H9 (cell line): Measurements from ENCODE around the gene NTSR2. TPM values are rescaled to one million over a fixed set of nuclear protein-coding genes. Genes with fewer than 3 reads are reported as not detected.

Source experiments
- DNase-seq: peaks from one replicate; pipeline ENCODE4 v3.0.0-alpha.2; 2017
- H2AFZ ChIP-seq: one replicate; pipeline ENCODE4 v1.6.1; 2013; ENCODE audit warnings: mild to moderate bottlenecking, low read length, control low read depth, moderate library complexity
- H2AK5ac ChIP-seq: 2 replicates; pipeline ENCODE4 v1.6.1; 2013; ENCODE audit warnings: low read length, control low read depth, mixed read lengths; ENCODE audit not compliant: insufficient read length
- H2BK120ac ChIP-seq: one replicate; pipeline ENCODE4 v1.6.1; 2013; ENCODE audit warnings: low read depth, mild to moderate bottlenecking, low read length, control low read depth, inconsistent platforms; ENCODE audit not compliant: poor library complexity, severe bottlenecking
- H2BK12ac ChIP-seq: 2 replicates; pipeline ENCODE4 v1.6.1; 2013; ENCODE audit warnings: low read length, control low read depth, mixed read lengths, low read depth; ENCODE audit not compliant: insufficient read length
- H2BK15ac ChIP-seq: 2 replicates; pipeline ENCODE4 v1.6.1; 2013; ENCODE audit warnings: low read depth, low read length, control low read depth
- H2BK20ac ChIP-seq: one replicate; pipeline ENCODE4 v1.6.1; 2013; ENCODE audit warnings: low read depth, mild to moderate bottlenecking, low read length, control low read depth, inconsistent platforms; ENCODE audit not compliant: poor library complexity, severe bottlenecking
- H2BK5ac ChIP-seq: 2 replicates; pipeline ENCODE4 v1.6.1; 2013; ENCODE audit warnings: low read length, control low read depth, mixed read lengths; ENCODE audit not compliant: insufficient read length
- H3K14ac ChIP-seq: 2 replicates; pipeline ENCODE4 v1.6.1; 2013; ENCODE audit warnings: low read length, control low read depth; ENCODE audit not compliant: insufficient read depth
- H3K18ac ChIP-seq: 2 replicates; pipeline ENCODE4 v1.6.1; 2013; ENCODE audit warnings: low read depth, mild to moderate bottlenecking, mixed read lengths, low read length, control low read depth; ENCODE audit not compliant: insufficient read length
- H3K23ac ChIP-seq: 2 replicates; pipeline ENCODE4 v1.6.1; 2013; ENCODE audit warnings: low read length, control low read depth, mixed read lengths, low read depth; ENCODE audit not compliant: insufficient read length
- H3K23me2 ChIP-seq: 2 replicates; pipeline ENCODE4 v1.6.1; 2013; ENCODE audit warnings: low read depth, mild to moderate bottlenecking, mixed read lengths, low read length, control low read depth; ENCODE audit not compliant: insufficient read length, poor library complexity, severe bottlenecking
- H3K27ac ChIP-seq: 2 replicates; pipeline ENCODE4 v1.5.1; 2013; ENCODE audit warnings: low read length, control low read depth, mixed read lengths, low read depth; ENCODE audit not compliant: insufficient read length
- H3K27me3 ChIP-seq: 2 replicates; pipeline ENCODE4 v1.6.1; 2013; ENCODE audit warnings: low read length, control low read depth, inconsistent platforms; ENCODE audit not compliant: insufficient read depth
- H3K4ac ChIP-seq: 2 replicates; pipeline ENCODE4 v1.6.1; 2013; ENCODE audit warnings: low read depth, mild to moderate bottlenecking, control low read depth, inconsistent platforms, low read length, moderate library complexity
- H3K4me1 ChIP-seq: 2 replicates; pipeline ENCODE4 v1.6.1; 2013; ENCODE audit warnings: low read length, control low read depth, inconsistent platforms; ENCODE audit not compliant: insufficient read depth
- H3K4me2 ChIP-seq: 2 replicates; pipeline ENCODE4 v1.6.1; 2013; ENCODE audit warnings: low read length, control low read depth, mixed read lengths; ENCODE audit not compliant: insufficient read length, insufficient read depth
- H3K56ac ChIP-seq: 2 replicates; pipeline ENCODE4 v1.6.1; 2013; ENCODE audit warnings: low read depth, mild to moderate bottlenecking, mixed read lengths, low read length, control low read depth; ENCODE audit not compliant: insufficient read length
- H3K79me1 ChIP-seq: 2 replicates; pipeline ENCODE4 v1.6.1; 2013; ENCODE audit warnings: low read depth, mild to moderate bottlenecking, moderate library complexity, low read length, control low read depth, inconsistent platforms; ENCODE audit not compliant: insufficient read depth, poor library complexity, severe bottlenecking
- H3K79me2 ChIP-seq: 2 replicates; pipeline ENCODE4 v1.6.1; 2013; ENCODE audit warnings: low read length, control low read depth, inconsistent platforms; ENCODE audit not compliant: insufficient read depth
- H3K9ac ChIP-seq: 2 replicates; pipeline ENCODE4 v1.6.1; 2013; ENCODE audit warnings: low read length, control low read depth, mixed read lengths; ENCODE audit not compliant: insufficient read length; ENCODE audit errors: extremely low read depth
- H3K9me3 ChIP-seq: one replicate; pipeline ENCODE4 v1.6.1; 2013; ENCODE audit warnings: low read depth, low read length, inconsistent platforms; ENCODE audit not compliant: control insufficient read depth
- H3T11ph ChIP-seq: one replicate; pipeline ENCODE4 v1.6.1; 2013; ENCODE audit warnings: mild to moderate bottlenecking, low read length, control low read depth, inconsistent platforms
- H4K20me1 ChIP-seq: one replicate; pipeline ENCODE4 v1.6.1; 2013; ENCODE audit not compliant: control insufficient read depth, insufficient read length, insufficient read depth
- H4K5ac ChIP-seq: 2 replicates; pipeline ENCODE4 v1.6.1; 2013; ENCODE audit warnings: low read depth, mild to moderate bottlenecking, mixed read lengths, low read length, control low read depth; ENCODE audit not compliant: insufficient read length
- H4K8ac ChIP-seq: replicated peaks from 2 replicates; pipeline ENCODE4 v1.6.1; 2013; ENCODE audit warnings: low read length, control low read depth, mixed read lengths, low read depth; ENCODE audit not compliant: insufficient read length
- H4K91ac ChIP-seq: 2 replicates; pipeline ENCODE4 v1.6.1; 2013; ENCODE audit warnings: low read depth, mild to moderate bottlenecking, moderate library complexity, mixed read lengths, low read length, control low read depth; ENCODE audit not compliant: insufficient read length
- H3K27ac Mint-ChIP-seq, 3 experiments: 2 replicates in 2 of 3; 3 replicates in 1 of 3; pipeline ENCODE4 v1.8.0; 2020 to 2021; ENCODE audit warnings: mixed read lengths in 3 of 3, mild to moderate bottlenecking in 1 of 3, moderate library complexity in 1 of 3
- H3K27me3 Mint-ChIP-seq: 2 replicates; pipeline ENCODE4 v1.8.0; 2021; ENCODE audit warnings: low read depth, mild to moderate bottlenecking, moderate library complexity, mixed read lengths
- H3K36me3 Mint-ChIP-seq, 3 experiments: 2 replicates in 2 of 3; 3 replicates in 1 of 3; pipeline ENCODE4 v1.8.0; 2020 to 2021; ENCODE audit warnings: low read depth in 3 of 3, mixed read lengths in 3 of 3; ENCODE audit not compliant: insufficient read depth in 1 of 3
- H3K4me1 Mint-ChIP-seq, 2 experiments: 2 replicates each; pipeline ENCODE4 v1.8.0; 2020; ENCODE audit warnings: mixed read lengths in 2 of 2
- H3K4me3 Mint-ChIP-seq, 2 experiments: 2 replicates in 1 of 2; 3 replicates in 1 of 2; pipeline ENCODE4 v1.8.0; 2020 to 2021; ENCODE audit warnings: mild to moderate bottlenecking in 2 of 2, mixed read lengths in 2 of 2, moderate library complexity in 1 of 2
- H3K9me3 Mint-ChIP-seq, 2 experiments: 2 replicates in 1 of 2; 3 replicates in 1 of 2; pipeline ENCODE4 v1.8.0; 2020; ENCODE audit warnings: mild to moderate bottlenecking in 2 of 2, mixed read lengths in 2 of 2, moderate library complexity in 1 of 2
- CTCF ChIP-seq: fragments of 200-600 bp; sonication (generic); conservative IDR thresholded peaks from 3 replicates; pipeline ENCODE4 v1.8.0; 2021; ENCODE audit warnings: antibody characterized with exemption, mild to moderate bottlenecking
- WGBS: extraction: QIAGEN DNeasy Blood & Tissue Kit; methylation state at CpG from one replicate; pipeline ENCODE4 v1.1.7; 2013; ENCODE audit warnings: missing lambda C conversion rate, low lambda C conversion rate, mixed read lengths; ENCODE audit not compliant: insufficient read length; ENCODE audit errors: extremely low coverage; 5-methylcytosine and 5-hydroxymethylcytosine counted together
- total RNA-seq: library from RNA; stranded (reverse); gene quantifications from 2 replicates; pipeline ENCODE4 v1.2.1, GENCODE V29; 2021

NTSR2 gene
- total RNA-seq, 1 experiment from 2014 or later: not detected

- Mint-ChIP-seq H3K9me3 (no peaks in the 10 kb centered on the region), H3K4me1 (peaks cover 13 to 17% of the 10 kb centered on the region in 2 experiments), H3K36me3 (no peaks in the 10 kb centered on the region; a peak in 2 of 7 replicates), H3K4me3 (no peak overlapping the region), H3K27ac (no peak overlapping the region), H3K27me3 (peaks cover 2% of the 10 kb centered on the region)
- no peaks in the 10 kb centered on the region for H3K79me1 ChIP-seq
- no peak for TF ChIP-seq CTCF
- H2BK120ac ChIP-seq: no peak overlapping the region
- no peak overlapping the region for H2AK5ac ChIP-seq
- no peak overlapping the region for H2BK5ac ChIP-seq
- H2BK15ac ChIP-seq: no peak overlapping the region
- H3K4ac ChIP-seq: no peak overlapping the region
- no peak overlapping the region for H3K14ac ChIP-seq
- H2BK12ac ChIP-seq: no peak overlapping the region
- no peak overlapping the region for H4K91ac ChIP-seq
- H3K4me1 ChIP-seq: no peaks in the 10 kb centered on the region
- no peaks in the 10 kb centered on the region for H3K27me3 ChIP-seq
- H4K5ac ChIP-seq: no peak overlapping the region
- no peak overlapping the region for H3K23ac ChIP-seq
- no peaks in the 10 kb centered on the region for H3K23me2 ChIP-seq
- no peak overlapping the region for H2AFZ ChIP-seq
- no peaks in the 10 kb centered on the region for H3K79me2 ChIP-seq
- no peak overlapping the region for H3K4me2 ChIP-seq
- no peaks in the 10 kb centered on the region for H3K9me3 ChIP-seq
- no peaks in the 10 kb centered on the region for H4K20me1 ChIP-seq
- DNase-seq: no peak
- H4K8ac ChIP-seq: no peak overlapping the region
- WGBS: no CpG with 5 or more reads among the region's 6 CpGs
- no peak overlapping the region for H3K56ac ChIP-seq
- H3K27ac ChIP-seq: no peak overlapping the region
- no peak overlapping the region for H2BK20ac ChIP-seq
- no peak overlapping the region for H3K18ac ChIP-seq
- H3K9ac ChIP-seq: no peak overlapping the region
- H3T11ph ChIP-seq: no peak overlapping the region
Observed at GRCh38 chr2:11719230-11719977, 49.4 kb upstream of the NTSR2 start.
